SW 1271 (cell line): ENCODE data around the gene SIL1.
"Not testable (repeated sequence)": the region's sequence is repeated elsewhere in the genome, so short reads cannot be mapped to it uniquely, and the experiment has no call there.

Experiments used
- DNase-seq, 2 experiments: peaks; one replicate each; lab custom pipeline; 2025; lab: John Stamatoyannopoulos, UW

The SIL1 gene

DNA sequence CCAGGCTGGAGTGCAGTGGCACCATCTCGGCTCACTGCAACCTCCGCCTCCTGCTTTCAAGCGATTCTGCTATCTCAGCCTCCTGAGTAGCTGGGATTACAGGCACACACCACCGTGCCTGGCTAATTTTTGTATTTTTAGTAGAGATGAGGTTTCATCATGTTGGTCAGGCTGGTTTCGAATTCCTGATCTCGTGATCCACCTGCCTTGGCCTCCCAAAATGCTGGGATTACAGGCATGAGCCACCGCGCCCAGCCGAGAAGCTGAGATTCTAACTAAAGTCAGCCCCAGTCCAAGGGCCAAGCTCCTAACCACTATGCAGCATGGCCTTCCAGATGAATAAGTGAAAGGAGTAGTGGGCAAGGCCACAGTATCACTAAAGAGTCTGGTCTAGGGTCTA, 20.9 kb downstream of the SIL1 start:
- not testable (repeated sequence) for DNase-seq

DNA sequence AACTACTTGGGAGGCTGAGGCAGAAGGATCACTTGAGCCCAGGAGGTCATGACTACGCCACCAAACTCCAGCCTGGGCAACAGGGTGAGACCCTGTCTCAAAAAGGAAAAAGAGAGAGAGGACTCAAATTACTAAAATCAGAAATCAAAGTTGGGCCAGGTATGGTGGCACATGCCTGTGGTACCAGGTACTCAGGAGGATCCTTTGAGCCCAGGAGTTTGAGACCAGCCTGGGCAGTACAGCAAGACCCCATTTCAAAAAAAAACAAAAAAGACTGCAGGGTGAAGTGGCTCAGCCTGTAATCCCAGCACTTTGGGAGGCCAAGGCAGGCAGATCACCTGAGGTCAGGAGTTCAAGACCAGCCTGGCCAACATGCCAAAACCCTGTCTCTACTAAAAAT, 23.8 kb downstream of the SIL1 start:
- DNase-seq, result not testable (repeated sequence)

DNA sequence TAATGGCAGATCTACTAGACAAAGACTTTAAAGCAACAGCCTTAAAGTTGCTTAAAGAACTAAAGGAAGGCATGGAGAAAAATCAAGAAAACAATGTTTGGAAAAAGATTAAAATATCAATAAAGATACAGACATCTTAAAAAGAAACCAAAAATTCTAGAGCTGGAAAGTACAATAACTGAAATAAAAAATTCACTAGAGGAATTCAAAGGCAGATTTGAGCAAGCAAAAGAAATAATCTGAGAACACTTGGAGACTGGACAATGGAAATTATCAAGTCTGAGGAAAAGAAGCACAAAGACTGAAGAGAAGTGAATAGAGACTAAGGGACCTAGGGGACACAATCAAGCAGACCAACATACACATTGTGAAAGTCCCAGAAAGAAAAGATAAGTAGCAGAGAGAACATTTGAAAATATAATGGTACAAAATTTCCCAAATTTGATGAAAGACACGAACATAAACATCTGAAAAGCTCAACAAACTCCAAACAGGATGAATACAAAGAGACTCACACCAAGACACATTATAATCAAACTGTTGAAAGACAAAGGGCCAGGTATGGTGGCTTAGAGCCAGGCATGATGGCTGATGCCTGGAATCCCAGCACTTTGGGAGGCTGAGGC, 26.3 kb downstream of the SIL1 start:
- DNase-seq, result no peak

DNA sequence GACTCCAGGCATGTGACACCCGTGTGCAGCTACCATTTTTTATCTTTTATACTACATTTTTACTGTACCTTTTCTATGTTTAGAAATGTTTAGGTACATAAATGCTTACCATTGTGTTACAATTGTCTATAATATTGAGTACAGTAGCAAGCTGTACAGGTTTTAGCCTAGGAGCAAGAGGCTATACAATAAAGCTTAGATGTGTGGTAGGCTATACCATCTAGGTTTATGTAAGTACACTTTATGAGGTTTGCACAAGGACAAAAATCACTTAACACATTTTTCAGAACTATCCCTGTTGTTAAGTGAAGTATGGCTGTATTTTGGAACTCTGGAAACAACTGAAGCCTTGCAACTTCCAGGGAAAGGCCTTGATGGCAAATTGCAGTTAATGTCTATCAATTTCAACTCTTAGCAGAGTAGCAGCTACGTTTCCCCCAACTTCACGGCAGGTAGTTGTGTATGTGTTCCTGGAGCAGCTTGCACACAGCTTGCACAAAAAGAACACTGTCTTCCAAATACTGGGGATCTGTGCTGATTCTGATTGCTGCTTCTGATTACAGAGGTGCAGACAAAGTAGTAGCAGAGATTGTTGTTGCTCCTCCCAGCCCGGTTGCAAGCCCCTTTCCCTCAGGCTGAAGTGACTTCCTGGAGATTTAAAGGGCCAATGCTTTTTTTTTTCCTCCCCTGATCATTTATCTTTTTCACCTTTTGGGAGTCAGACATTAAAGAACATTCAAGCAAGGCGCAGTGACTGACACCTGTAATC, 30.0 kb downstream of the SIL1 start:
- DNase-seq, result no peak

DNA sequence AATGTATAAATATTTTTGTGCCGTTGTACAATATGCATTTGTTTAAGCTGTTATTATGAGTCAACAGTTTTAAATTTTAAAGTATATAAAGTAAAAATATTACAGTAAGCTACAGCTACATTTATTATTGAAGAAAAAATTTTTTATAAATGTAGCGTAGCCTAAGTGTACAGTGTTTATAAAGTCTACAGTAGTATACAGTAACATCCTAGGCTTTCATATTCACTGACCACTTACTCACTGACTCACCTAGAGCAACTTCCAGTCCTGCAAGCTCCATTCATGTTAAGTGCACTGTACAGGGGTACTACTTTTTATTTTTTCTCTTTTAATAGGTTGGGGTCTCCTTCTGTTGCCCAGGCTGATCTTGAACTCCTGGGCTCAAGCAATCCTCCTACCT, 30.6 kb downstream of the SIL1 start:
- DNase-seq, result no peak

DNA sequence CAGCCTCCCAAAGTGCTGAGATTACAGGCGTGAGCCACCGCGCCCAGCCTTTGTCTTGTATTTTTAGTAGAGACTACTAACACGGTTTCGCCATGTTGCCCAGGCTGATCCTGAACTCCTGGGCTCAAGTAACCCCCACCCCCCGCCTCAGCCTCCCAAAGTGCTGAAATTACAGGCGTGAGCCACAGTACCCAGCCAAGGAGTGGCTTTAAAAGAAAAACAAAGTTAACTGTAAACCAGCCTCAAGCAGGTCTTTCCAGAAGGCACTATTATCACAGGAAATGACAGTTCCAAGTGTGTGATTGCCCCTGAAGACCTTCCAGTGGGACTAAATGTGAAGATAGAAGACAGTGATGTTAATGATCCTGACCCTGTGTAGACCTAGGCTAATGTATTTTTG, 31.1 kb downstream of the SIL1 start:
- no peak for DNase-seq

DNA sequence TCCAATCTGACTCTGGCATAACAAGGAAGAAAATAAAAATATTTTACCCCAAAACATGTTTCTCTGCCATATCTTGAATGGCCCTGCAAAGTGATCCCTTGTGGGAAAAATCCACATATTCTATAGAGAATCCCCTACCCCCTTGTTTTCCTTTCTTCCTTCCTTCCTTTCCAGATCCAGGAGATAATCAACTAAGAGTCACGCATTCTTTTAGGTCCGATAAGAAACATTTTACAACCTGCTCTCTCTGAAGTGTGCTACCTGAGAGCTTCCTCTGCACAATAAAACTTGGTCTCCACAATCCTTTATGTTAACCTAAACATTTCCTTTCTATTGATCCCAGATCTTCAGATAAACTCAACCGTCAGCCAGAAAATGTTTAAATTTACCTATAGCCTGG, 33.3 kb downstream of the SIL1 start:
- not testable (repeated sequence) for DNase-seq

DNA sequence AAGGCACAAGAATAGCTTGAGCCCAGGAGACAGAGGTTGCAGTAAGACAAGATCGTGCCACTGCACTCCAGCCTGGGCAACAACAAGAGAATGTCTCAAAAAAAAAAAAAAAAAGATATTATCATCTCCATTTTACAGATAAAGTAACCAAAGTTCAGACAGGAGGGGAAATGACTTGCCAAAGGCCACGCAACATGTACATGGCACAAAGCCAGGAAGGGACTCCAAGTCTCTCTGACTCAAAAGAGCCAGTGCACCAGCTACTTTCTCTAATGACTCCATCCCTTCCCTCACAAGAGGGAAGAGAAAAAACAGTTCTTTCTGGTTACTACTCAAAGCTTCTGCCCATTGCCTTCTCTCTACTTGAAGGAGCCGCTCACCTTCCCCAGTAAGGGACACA, 34.1 kb downstream of the SIL1 start:
- no peak for DNase-seq

DNA sequence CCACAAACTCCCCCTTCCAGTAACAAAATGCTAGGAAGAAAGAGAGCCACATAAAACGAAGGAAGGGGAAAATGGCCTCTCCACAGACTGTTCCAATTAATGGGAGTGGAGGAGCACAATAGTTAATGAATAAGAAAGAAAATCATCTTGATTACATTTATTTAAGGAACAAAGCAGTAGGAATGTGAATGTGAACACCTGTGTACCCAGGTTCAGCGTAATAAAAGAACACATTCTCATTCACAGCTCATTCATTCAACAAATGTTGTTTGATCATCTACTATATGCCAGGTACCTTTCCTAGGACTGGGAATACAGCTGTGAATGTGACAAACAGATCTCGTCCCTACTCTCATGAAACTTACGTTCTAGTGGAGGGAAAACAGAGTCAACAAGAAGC, 35.7 kb downstream of the SIL1 start:
- no peak for DNase-seq

DNA sequence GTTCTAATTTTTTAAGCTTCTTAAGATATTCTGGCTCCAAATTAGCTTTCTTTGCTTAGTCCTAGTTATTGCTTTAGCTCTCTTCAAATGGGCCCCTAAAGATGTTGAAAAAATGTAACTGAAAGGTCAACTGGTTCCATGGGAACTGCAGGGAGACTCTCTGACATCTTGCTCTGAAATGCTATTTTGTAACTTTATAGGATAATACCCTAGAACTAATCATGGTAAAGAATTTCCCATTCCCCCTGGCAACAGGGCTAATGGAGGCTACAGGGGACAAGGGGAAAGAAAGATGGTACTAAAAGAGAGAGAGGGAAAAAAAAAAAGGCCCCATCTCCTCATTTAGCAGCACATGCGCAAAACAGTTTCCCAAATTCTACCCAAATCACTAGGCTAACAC, 39.4 kb downstream of the SIL1 start:
- no peak for DNase-seq

DNA sequence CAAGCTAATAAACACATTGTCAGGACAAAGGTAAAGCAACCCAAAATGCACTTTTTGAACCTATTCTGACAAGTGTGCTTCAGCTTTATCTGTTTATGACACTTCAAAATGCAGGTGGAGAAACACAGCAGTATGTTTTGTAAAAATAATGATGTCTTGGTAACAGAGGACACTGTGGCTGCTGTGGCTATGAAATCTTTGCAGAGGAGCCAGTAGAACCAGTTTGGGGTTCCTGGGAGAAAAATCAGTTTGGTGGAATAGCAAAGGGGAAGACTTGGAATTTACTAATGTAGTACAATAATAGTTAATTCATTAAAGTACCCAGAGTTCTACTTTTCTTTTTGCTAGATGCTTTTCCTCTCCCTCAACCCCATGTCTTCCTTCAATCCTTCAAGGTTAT, 40.6 kb downstream of the SIL1 start:
- DNase-seq, result no peak

DNA sequence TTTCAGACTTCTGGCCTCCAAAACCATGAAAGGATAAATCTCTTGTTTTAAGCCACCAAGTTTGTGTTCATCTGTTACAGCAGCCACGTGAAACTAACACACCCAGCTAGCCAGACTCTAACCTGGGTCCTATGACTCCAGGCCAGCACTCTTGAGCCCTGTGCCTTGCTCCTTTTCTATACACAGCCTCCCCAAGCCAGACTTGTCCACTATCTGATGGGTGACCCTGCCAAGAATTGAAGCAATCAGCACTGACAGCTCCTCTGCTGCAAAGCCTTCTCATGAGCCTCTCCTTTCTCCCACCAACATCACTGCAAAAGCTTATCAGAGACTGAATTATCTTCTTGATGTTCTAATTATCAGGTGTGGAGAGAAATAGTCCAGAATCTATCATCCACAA, 41.4 kb downstream of the SIL1 start:
- DNase-seq, result no peak

DNA sequence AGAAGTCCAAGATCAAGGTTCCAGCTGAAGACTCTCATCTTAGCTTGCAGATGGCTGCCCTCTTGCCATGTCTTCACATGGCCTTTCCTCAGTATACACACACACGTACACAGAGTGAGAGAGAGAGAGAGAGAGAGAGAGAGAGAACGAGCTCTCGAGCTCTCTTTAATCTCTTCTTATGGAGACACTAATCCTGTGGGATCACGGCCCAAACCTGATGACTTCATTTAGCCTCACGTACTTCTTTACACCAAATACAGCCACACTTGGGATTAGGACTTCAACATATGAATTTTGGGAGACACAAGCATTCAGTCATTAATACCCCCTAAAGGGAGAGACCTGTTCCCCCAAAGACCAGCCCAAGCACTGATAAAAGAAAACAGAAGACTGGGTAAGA, 42.8 kb downstream of the SIL1 start:
- DNase-seq, result no peak

DNA sequence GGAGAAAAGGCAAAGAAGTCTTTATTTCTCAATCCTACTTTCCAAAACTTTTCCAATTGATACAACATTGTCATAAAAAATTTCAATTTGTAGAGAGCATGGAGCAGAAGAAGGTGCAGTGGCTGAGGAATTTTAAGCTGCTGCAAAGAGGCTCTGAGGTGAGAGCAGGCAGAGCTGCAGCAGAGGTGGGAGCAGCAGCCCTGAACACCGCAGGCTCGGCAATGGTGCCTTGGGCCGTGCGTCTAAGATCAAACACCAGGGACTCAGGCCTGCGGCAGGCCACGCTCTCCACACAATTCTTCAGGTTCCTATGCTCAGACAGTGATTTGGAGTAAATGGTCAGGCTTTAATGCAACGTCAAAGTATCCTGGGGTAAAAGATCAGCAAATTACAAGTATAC, 46.3 kb downstream of the SIL1 start:
- no peak for DNase-seq

DNA sequence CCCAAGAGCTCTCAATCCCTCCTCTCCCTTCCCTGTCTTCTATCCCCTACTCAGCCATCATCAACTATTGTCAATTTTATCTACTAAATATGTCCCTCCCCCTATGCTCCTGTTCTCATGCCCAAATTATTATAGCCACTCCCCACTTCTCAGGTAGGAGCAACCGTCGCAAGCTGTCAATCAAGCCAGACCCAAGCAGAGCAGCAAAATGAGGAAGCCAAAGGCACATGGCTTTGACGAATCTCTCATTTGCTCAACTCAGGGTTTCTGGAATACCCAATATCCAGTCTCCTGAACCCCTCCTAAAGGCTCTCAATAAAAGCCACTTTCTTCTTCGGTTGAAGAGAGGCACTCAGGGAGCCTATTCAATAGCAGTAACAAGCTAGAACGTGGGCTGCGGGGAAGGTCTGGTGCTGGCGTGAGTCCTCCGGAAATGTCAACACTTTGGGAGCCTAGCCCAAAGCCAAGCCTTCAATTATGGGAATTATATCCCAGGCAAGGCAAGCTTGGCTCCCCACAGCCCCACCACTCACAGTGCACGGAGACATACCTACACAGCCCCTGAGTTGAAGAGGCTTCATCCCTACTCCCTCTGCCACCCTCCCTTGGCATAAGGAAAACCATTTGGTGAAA, 47.7 kb downstream of the SIL1 start:
- no peak for DNase-seq

DNA sequence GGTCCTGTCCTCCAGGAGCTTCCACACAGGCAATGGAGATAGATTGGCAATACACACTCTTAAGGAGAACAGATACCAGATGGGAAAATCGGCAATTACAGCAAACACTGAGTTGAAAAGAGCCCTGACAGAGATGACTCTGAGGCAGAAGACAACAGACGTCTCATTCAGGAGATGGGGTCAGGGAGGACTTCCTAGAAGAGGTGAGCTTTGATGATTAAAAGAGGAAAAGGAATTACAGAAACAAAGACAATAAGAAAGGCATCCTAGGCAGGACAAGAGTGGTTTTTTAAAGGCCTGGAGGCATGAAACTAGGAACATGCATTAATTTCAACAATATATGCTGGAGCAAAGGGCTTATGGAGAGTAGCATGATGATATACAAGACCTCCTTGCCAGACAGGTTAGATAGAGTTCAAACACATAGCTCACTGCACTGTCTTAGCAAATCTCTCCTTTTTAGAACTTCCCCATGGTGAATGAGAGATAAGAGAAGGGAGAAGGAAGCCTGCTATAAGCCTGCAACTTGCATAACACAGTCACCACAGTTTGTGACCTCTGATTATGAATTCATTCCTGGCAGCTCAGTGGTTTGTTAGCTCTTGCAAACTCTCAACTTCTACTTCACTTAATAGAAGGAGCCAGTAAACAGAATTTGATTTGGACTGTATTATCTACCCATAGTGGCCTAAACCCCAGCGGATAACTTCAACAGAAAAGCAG, 48.5 kb downstream of the SIL1 start:
- DNase-seq, result no peak

DNA sequence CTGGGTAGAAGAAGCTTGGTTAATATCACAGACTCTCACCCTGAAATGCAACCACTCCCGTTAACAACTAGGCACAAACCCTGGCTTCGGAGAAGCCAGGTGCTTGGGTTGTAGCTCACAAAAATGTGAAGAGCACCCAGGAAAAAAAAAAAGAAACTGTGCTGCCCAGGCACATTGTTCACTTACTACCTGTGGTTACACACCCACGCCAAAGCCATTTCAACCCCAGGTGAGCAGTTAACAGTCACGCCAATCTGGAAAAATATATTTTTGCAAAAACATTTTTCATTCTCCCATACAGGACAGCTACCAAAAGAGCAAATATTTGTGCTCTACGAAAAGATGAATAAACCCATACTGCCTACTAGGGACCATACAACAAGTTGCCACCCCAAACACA, 49.2 kb downstream of the SIL1 start:
- DNase-seq, result no peak

DNA sequence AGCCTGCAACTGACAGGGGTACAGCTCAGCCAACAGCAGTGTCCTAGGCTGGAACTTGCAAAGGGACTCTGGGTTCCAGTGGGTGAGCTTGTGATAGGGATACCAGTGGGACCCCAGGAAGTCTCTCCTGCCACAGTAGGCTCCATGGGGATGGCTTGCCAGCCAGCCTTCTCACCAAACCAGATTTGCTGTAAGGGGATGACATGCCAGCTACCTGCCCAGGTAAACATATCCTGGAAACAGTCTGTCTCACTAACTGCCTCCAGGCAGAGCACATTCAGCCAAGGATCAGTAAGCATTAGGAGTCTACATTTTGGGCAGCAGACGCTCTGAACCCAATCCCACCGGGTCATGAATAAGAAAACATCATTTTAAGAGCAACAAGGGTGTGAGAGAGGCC, 49.9 kb downstream of the SIL1 start:
- no peak for DNase-seq

DNA sequence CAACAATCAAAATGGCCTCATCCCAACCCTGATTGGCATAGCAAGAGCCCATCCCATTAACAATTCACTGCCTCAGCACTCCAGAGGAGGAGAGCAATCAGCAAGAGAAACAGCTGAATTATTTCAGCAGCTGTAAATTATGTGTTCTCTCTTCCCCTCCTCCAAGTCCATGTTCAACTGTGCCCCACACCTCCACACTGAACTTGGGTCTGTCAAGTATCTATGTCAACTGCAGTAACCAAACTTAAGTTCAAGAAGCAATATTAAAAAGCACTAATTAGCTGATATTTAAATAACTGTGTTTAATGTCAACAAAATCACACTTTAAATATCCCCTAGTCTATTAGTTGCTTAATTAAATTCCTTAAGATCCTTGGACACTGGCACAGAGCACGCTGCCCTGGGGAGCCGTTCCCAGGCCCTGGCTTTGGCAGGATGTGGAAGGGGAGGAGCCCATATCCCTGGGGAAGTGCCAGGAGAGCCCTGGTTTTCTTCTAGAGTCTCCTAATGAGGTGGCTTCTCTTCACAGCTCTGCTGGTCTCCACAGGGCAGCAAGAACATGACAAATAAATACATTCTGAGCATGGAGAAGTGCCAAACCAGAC, 50.6 kb downstream of the SIL1 start:
- DNase-seq, result peak in 1 of 2 experiments; percentile 22

DNA sequence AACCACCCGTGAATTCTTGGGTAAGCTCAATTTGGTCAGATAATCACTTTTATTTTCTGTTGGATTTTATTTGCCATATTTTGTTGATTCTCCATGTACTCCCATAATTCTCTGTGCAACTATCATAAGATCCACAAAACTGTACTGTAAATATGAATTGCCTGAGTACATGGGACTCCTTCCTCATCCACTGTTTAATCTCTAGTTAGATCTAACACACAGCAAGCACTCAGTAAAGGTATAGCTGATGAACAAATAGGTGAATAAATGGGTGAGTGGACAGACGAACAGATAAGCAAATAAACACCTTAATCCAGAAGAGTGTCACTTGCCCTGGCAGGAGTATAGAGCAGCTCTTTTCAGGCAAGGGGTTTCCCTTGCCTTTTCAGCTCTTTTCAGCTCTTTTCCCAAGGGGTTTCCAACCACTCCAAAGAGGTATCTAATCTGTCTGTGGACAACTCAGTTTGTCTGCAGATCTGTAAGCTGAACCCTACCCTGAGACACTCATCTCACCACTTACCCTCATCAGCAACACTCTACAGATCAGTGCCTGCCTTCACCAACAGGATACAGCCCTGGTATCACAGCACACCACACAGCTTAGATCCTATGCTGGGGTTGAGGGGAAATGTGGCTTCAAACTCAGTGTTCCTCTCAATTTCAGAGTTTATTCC, 51.2 kb downstream of the SIL1 start:
- DNase-seq, result no peak

DNA sequence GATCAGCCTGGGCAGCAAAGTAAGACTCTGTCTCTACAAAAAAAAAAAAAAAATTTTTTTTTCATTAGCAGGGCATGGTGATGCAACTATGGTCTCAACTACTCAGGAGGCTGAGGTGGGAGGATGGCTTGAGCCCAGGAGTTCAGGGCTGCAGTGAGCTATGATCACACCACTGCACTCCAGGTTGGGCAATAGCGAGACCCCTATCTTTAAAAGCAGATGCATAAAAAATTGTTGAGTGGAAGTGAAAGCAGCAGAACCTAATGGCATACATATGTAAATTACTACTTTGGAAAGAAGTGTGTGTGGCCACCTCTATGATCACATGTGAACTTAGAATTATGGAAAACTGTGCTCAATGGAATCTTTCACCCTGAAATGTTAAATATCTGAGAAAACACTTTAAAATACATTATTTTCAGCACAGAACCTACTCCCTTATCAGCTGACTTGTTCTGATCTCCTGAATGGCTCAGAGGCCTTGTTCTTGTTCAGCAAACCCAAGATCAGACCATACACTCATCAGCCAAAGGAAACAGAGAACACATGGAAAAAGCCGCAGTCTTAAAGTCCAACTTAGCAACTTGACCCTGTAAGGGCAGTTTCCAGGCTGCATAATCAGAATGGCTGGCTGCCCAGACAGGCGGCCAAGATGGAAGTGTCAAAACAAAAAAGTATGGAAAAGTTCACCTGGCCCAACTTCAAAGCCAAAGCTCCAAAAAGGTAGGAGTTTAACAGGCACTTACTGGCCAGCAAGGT, 56.5 kb downstream of the SIL1 start:
- DNase-seq, result no peak
